Measurements from ENCODE around the gene TAF4. TPM values are rescaled to one million over a fixed set of nuclear protein-coding genes. Genes with fewer than 3 reads are reported as not detected.

Gene TAF4
- total and polyA plus RNA-seq, 8 donors: 5.7 to 15.2 (median 8.4) TPM

- no peaks in the 10 kb centered on the region for H3K27me3 ChIP-seq
- TF ChIP-seq CTCF (IDR thresholded peaks at IDR 0.05): no peak
- WGBS, 2 donors: 70 to 73% methylated on average over 17 to 18 of the region's 18 CpGs
- no peaks in the 10 kb centered on the region for H3K9me3 ChIP-seq
- no peak for DNase-seq
- no peak for FAIRE-seq
- intact Hi-C loops (cut with DNase I): no loop called here
- no peak overlapping the region for H3K4me3 ChIP-seq
- no peaks in the 10 kb centered on the region for H3K36me3 ChIP-seq
- no peak for ATAC-seq
- H3K27ac ChIP-seq: peak overlapping the region in 2 of 4 donors; percentile 11 to 17
- peaks cover 15 to 27% (median 24%) of the 10 kb centered on the region in 3 donors for H3K4me1 ChIP-seq
These were observed 2.0 kb upstream of the TAF4 start for GRCh38 chr20:62067547-62068260.

- ATAC-seq (peak in 3 of 4 donors; percentile 6 to 41 (median 12)), FAIRE-seq (no peak), DNase-seq (peak in 1 of 6 donors; percentile 18)
- Histone ChIP-seq H3K27ac (peak overlapping the region; percentile 84 to 93 (median 90)), H3K4me1 (peaks cover 15 to 27% (median 27%) of the 10 kb centered on the region in 3 donors), H3K4me3 (peak overlapping the region; percentile 36 to 69 (median 56)), H3K27me3 (no peaks in the 10 kb centered on the region), H3K9me3 (no peaks in the 10 kb centered on the region), H3K36me3 (no peaks in the 10 kb centered on the region)
- no peak for TF ChIP-seq CTCF (IDR thresholded peaks at IDR 0.05)
- WGBS, 2 donors: 9 to 12% methylated on average over 15 of the region's 15 CpGs
- intact Hi-C loops (cut with DNase I): no loop called here
These were observed 1.3 kb upstream of the TAF4 start for GRCh38 chr20:62066983-62067433.

- Histone ChIP-seq H3K27ac (peak overlapping the region; percentile 84 to 93 (median 90)), H3K27me3 (no peaks in the 10 kb centered on the region), H3K4me3 (peak overlapping the region; percentile 36 to 69 (median 56)), H3K9me3 (no peaks in the 10 kb centered on the region), H3K4me1 (peaks cover 15 to 27% (median 27%) of the 10 kb centered on the region in 3 donors), H3K36me3 (no peaks in the 10 kb centered on the region)
- TF ChIP-seq CTCF (IDR thresholded peaks at IDR 0.05): no peak
- peak; percentile 42 to 63 (median 62) for ATAC-seq
- intact Hi-C loops (cut with DNase I): no loop called here
- 0 to 2% methylated on average over 32 to 44 of the region's 47 CpGs for WGBS, 2 donors
- FAIRE-seq: no peak
- peak; percentile 56 to 88 (median 72) for DNase-seq
These were observed 780 bp upstream of the TAF4 start for GRCh38 chr20:62066339-62066982.

GRCh38 chr20:62064770-62065673 lies 659 bp downstream of the TAF4 start:
- no peak for TF ChIP-seq CTCF (IDR thresholded peaks at IDR 0.05)
- no peaks in the 10 kb centered on the region for H3K27me3 ChIP-seq
- peaks cover 15 to 27% (median 27%) of the 10 kb centered on the region in 3 donors for H3K4me1 ChIP-seq
- no peaks in the 10 kb centered on the region for H3K36me3 ChIP-seq
- FAIRE-seq (no peak), ATAC-seq (peak in 3 of 4 donors; percentile 2 to 18 (median 5)), DNase-seq (peak in 4 of 6 donors; percentile 23 to 82 (median 70))
- H3K27ac ChIP-seq: peak overlapping the region in 1 of 4 donors; percentile 58
- H3K9me3 ChIP-seq: no peaks in the 10 kb centered on the region
- WGBS, 2 donors: 0 to 1% methylated on average over 4 to 164 of the region's 165 CpGs
- intact Hi-C loops (cut with DNase I): loop anchor here in 1 of 3 donors (5.0 kb wide), 1 partner anchor 57 kb away; the partner anchor contains the start of gene LSM14B
- peak overlapping the region in 3 of 4 donors; percentile 29 to 65 (median 61) for H3K4me3 ChIP-seq
